Measurements from ENCODE around the gene NFIA.

The NFIA gene

GRCh38 chr1:61391730-61392129 lies 309.4 kb downstream of the NFIA start:
- Histone ChIP-seq H3K14ac (ENCODE audit: low read length in 2 of 2) (no peak overlapping the region), H2BK120ac (ENCODE audit: low read depth, low read length) (no peak overlapping the region), H3K36me3 (ENCODE audit: control insufficient read depth in 1 of 2, insufficient read depth in 2 of 2, low read depth in 1 of 2, low read length in 2 of 2) (peaks cover 0 to 16% of the 10 kb centered on the region in 2 experiments), H3K4me2 (ENCODE audit: low read length, poor library complexity, severe bottlenecking) (no peak overlapping the region), H3K9me3 (ENCODE audit: control insufficient read depth, low read length) (peaks cover 4% of the 10 kb centered on the region), H3K9ac (ENCODE audit: low read length) (no peak overlapping the region), H3K4me1 (ENCODE audit: control insufficient read depth, insufficient read depth, low read depth, low read length) (no peaks in the 10 kb centered on the region), H2AFZ (ENCODE audit: low read depth, low read length) (no peak overlapping the region), H2AK5ac (ENCODE audit: low read length, severe bottlenecking) (no peak overlapping the region), H3K27me3 (ENCODE audit: control insufficient read depth in 1 of 2, insufficient read depth in 1 of 2, low read length in 2 of 2) (no peaks in the 10 kb centered on the region), H2BK5ac (ENCODE audit: low read depth, low read length, poor library complexity, severe bottlenecking) (no peak overlapping the region), H2BK15ac (ENCODE audit: low read depth, poor library complexity, severe bottlenecking) (no peak overlapping the region), H3K4ac (ENCODE audit: low read depth in 1 of 2, low read length in 2 of 2) (no peak overlapping the region), H4K91ac (ENCODE audit: low read length) (no peak overlapping the region), H2BK12ac (ENCODE audit: low read length in 2 of 2) (no peak overlapping the region), H3K27ac (ENCODE audit: low read length, poor library complexity, severe bottlenecking) (no peak overlapping the region), H3K18ac (ENCODE audit: low read depth in 1 of 2, low read length in 2 of 2) (no peak overlapping the region), H4K8ac (ENCODE audit: low read length) (no peak overlapping the region), H3K23ac (ENCODE audit: low read length in 2 of 2) (no peak overlapping the region), H3K4me3 (ENCODE audit: insufficient read depth in 1 of 2, low read depth in 1 of 2, low read length in 2 of 2) (no peak overlapping the region), H3K79me1 (replicated peaks; ENCODE audit: low read length, poor library complexity, severe bottlenecking) (no peaks in the 10 kb centered on the region)
- no peak for DNase-seq
- WGBS: 83% methylated on average over 4 of the region's 4 CpGs

- peaks cover 0 to 12% of the 10 kb centered on the region in 2 experiments for H3K36me3 ChIP-seq (ENCODE audit: control insufficient read depth in 1 of 2, insufficient read depth in 2 of 2, low read depth in 1 of 2, low read length in 2 of 2)
- H3K18ac ChIP-seq (ENCODE audit: low read depth in 1 of 2, low read length in 2 of 2): no peak overlapping the region
- H2BK15ac ChIP-seq (ENCODE audit: low read depth, poor library complexity, severe bottlenecking): no peak overlapping the region
- no peak overlapping the region for H4K8ac ChIP-seq (ENCODE audit: low read length)
- H3K14ac ChIP-seq (ENCODE audit: low read length in 2 of 2): no peak overlapping the region
- H2AK5ac ChIP-seq (ENCODE audit: low read length, severe bottlenecking): no peak overlapping the region
- no peak overlapping the region for H3K27ac ChIP-seq (ENCODE audit: low read length, poor library complexity, severe bottlenecking)
- no peak overlapping the region for H3K4me2 ChIP-seq (ENCODE audit: low read length, poor library complexity, severe bottlenecking)
- DNase-seq: no peak
- H3K79me1 ChIP-seq (replicated peaks; ENCODE audit: low read length, poor library complexity, severe bottlenecking): no peaks in the 10 kb centered on the region
- H2BK5ac ChIP-seq (ENCODE audit: low read depth, low read length, poor library complexity, severe bottlenecking): no peak overlapping the region
- no peaks in the 10 kb centered on the region for H3K27me3 ChIP-seq (ENCODE audit: control insufficient read depth in 1 of 2, insufficient read depth in 1 of 2, low read length in 2 of 2)
- no peak overlapping the region for H2AFZ ChIP-seq (ENCODE audit: low read depth, low read length)
- no peak overlapping the region for H4K91ac ChIP-seq (ENCODE audit: low read length)
- H3K9me3 ChIP-seq (ENCODE audit: control insufficient read depth, low read length): peaks cover 4% of the 10 kb centered on the region
- 92% methylated on average over 7 of the region's 11 CpGs for WGBS
- H2BK120ac ChIP-seq (ENCODE audit: low read depth, low read length): no peak overlapping the region
- no peak overlapping the region for H3K4ac ChIP-seq (ENCODE audit: low read depth in 1 of 2, low read length in 2 of 2)
- no peak overlapping the region for H2BK12ac ChIP-seq (ENCODE audit: low read length in 2 of 2)
- no peak overlapping the region for H3K4me3 ChIP-seq (ENCODE audit: insufficient read depth in 1 of 2, low read depth in 1 of 2, low read length in 2 of 2)
- H3K23ac ChIP-seq (ENCODE audit: low read length in 2 of 2): no peak overlapping the region
- no peaks in the 10 kb centered on the region for H3K4me1 ChIP-seq (ENCODE audit: control insufficient read depth, insufficient read depth, low read depth, low read length)
- no peak overlapping the region for H3K9ac ChIP-seq (ENCODE audit: low read length)
Measured at GRCh38 chr1:61392409-61393242, 310.3 kb downstream of the NFIA start.

- WGBS: 98% methylated on average over 3 of the region's 3 CpGs
Measured at GRCh38 chr1:61393575-61393974, 311.2 kb downstream of the NFIA start.

GRCh38 chr1:61395146-61395800 lies 312.9 kb downstream of the NFIA start:
- H3K4me1 ChIP-seq (ENCODE audit: control insufficient read depth, insufficient read depth, low read depth, low read length): no peaks in the 10 kb centered on the region
- H3K79me1 ChIP-seq (replicated peaks; ENCODE audit: low read length, poor library complexity, severe bottlenecking): no peaks in the 10 kb centered on the region
- no peak overlapping the region for H2BK5ac ChIP-seq (ENCODE audit: low read depth, low read length, poor library complexity, severe bottlenecking)
- no peak overlapping the region for H3K4ac ChIP-seq (ENCODE audit: low read depth in 1 of 2, low read length in 2 of 2)
- H3K27me3 ChIP-seq (ENCODE audit: control insufficient read depth in 1 of 2, insufficient read depth in 1 of 2, low read length in 2 of 2): no peaks in the 10 kb centered on the region
- 81% methylated on average over 4 of the region's 6 CpGs for WGBS
- H4K8ac ChIP-seq (ENCODE audit: low read length): no peak overlapping the region
- H2AFZ ChIP-seq (ENCODE audit: low read depth, low read length): no peak overlapping the region
- no peaks in the 10 kb centered on the region for H3K9me3 ChIP-seq (ENCODE audit: control insufficient read depth, low read length)
- H2AK5ac ChIP-seq (ENCODE audit: low read length, severe bottlenecking): no peak overlapping the region
- no peak overlapping the region for H3K23ac ChIP-seq (ENCODE audit: low read length in 2 of 2)
- H4K91ac ChIP-seq (ENCODE audit: low read length): no peak overlapping the region
- no peak overlapping the region for H2BK120ac ChIP-seq (ENCODE audit: low read depth, low read length)
- H3K9ac ChIP-seq (ENCODE audit: low read length): no peak overlapping the region
- no peak overlapping the region for H3K27ac ChIP-seq (ENCODE audit: low read length, poor library complexity, severe bottlenecking)
- peaks cover 0 to 3% of the 10 kb centered on the region in 2 experiments for H3K36me3 ChIP-seq (ENCODE audit: control insufficient read depth in 1 of 2, insufficient read depth in 2 of 2, low read depth in 1 of 2, low read length in 2 of 2)
- no peak overlapping the region for H3K4me3 ChIP-seq (ENCODE audit: insufficient read depth in 1 of 2, low read depth in 1 of 2, low read length in 2 of 2)
- no peak overlapping the region for H2BK12ac ChIP-seq (ENCODE audit: low read length in 2 of 2)
- no peak for DNase-seq
- no peak overlapping the region for H3K18ac ChIP-seq (ENCODE audit: low read depth in 1 of 2, low read length in 2 of 2)
- no peak overlapping the region for H3K4me2 ChIP-seq (ENCODE audit: low read length, poor library complexity, severe bottlenecking)
- no peak overlapping the region for H2BK15ac ChIP-seq (ENCODE audit: low read depth, poor library complexity, severe bottlenecking)
- no peak overlapping the region for H3K14ac ChIP-seq (ENCODE audit: low read length in 2 of 2)

More at GRCh38 chr1:61393575-61393974, 311.2 kb downstream of the NFIA start:
- Histone ChIP-seq H3K4me1 (ENCODE audit: control insufficient read depth, insufficient read depth, low read depth, low read length) (no peaks in the 10 kb centered on the region), H3K9me3 (ENCODE audit: control insufficient read depth, low read length) (peaks cover 4% of the 10 kb centered on the region), H3K36me3 (ENCODE audit: control insufficient read depth in 1 of 2, insufficient read depth in 2 of 2, low read depth in 1 of 2, low read length in 2 of 2) (peaks cover 0 to 12% of the 10 kb centered on the region in 2 experiments), H2BK15ac (ENCODE audit: low read depth, poor library complexity, severe bottlenecking) (no peak overlapping the region), H2BK12ac (ENCODE audit: low read length in 2 of 2) (no peak overlapping the region), H3K4me2 (ENCODE audit: low read length, poor library complexity, severe bottlenecking) (no peak overlapping the region), H2AK5ac (ENCODE audit: low read length, severe bottlenecking) (no peak overlapping the region), H3K27me3 (ENCODE audit: control insufficient read depth in 1 of 2, insufficient read depth in 1 of 2, low read length in 2 of 2) (no peaks in the 10 kb centered on the region), H2BK5ac (ENCODE audit: low read depth, low read length, poor library complexity, severe bottlenecking) (no peak overlapping the region), H3K27ac (ENCODE audit: low read length, poor library complexity, severe bottlenecking) (no peak overlapping the region), H3K4ac (ENCODE audit: low read depth in 1 of 2, low read length in 2 of 2) (no peak overlapping the region), H3K4me3 (ENCODE audit: insufficient read depth in 1 of 2, low read depth in 1 of 2, low read length in 2 of 2) (no peak overlapping the region), H3K23ac (ENCODE audit: low read length in 2 of 2) (no peak overlapping the region), H3K9ac (ENCODE audit: low read length) (no peak overlapping the region), H4K8ac (ENCODE audit: low read length) (no peak overlapping the region), H3K18ac (ENCODE audit: low read depth in 1 of 2, low read length in 2 of 2) (no peak overlapping the region), H2BK120ac (ENCODE audit: low read depth, low read length) (no peak overlapping the region), H4K91ac (ENCODE audit: low read length) (no peak overlapping the region), H3K79me1 (replicated peaks; ENCODE audit: low read length, poor library complexity, severe bottlenecking) (no peaks in the 10 kb centered on the region), H3K14ac (ENCODE audit: low read length in 2 of 2) (no peak overlapping the region), H2AFZ (ENCODE audit: low read depth, low read length) (no peak overlapping the region)
- no peak for DNase-seq

All from mesenchymal stem cell (in vitro differentiated cells and primary cell).